ENCODE data around the gene SPART. TPM values are rescaled to one million over a fixed set of nuclear protein-coding genes. Genes with fewer than 3 reads are reported as not detected.
A peak's percentile ranks its signal among the peaks of the same experiment; 100 is the strongest.

The SPART gene
- total and polyA plus RNA-seq, 9 of the 15 experiments (the other 6 are each of a cell fraction or from before 2014, with no cell fraction given): 18.7 to 79.0 (median 41.0) TPM

- TF ChIP-seq, protein P1, sequence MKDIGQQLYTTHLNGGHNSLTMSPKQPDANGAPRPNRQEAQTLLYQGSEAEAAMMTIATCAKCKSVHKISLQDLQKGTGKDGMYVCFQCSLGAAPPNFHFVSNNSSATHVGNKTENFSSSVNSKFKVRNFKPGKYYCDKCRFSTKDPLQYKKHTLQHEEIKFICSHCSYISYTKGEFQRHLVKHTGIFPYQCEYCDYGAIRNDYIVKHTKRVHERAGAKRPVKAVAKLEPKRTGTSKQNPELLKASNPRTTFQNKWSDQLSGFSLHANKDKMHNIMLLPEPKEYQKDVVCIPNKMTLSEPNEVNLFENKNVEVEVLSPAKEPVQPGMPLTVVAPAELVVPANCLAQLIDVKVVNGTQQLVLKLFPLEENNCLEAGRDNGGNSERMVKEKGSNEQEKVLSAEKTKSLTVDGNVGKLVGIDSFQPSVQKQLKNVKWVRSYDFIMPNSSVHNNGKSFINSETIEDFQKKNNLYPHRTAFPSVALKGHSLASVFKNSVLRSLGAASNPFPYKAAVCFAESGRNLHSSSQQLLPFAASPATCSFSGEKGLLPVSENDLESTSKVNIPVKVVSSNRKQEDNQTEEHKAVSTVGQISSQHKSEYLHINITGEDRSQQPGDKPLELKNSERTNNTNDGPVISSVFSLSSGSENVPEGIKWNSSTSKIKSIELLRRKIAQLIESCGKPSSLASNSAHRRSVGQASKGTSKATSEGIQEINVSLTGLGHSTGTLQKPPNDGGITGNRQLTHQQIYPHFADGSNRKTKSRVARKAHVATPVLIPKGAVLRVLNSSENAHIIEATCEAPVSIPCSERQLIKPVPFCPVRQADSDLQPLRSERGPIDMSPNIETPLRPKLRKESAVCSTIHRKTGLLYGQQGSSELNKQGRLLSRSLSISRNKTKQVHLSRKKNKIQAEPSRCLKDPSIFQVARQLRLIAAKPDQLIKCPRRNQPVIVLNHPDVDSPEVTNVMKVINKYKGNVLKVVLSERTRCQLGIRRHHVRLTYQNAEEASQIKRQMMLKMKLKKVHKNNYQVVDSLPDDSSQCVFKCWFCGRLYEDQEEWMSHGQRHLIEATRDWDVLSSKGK (CRISPR knock-in tag; IDR thresholded peaks at IDR 0.05): no peak
- TF ChIP-seq HDAC2 (IDR thresholded peaks at IDR 0.05) (0 out of 2 replicates have a peak, but pooled peaks have one; percentile 34), ZNF695 (CRISPR knock-in tag; IDR thresholded peaks at IDR 0.05) (no peak), GATAD2B (IDR thresholded peaks at IDR 0.05; ENCODE audit: borderline replicate concordance) (peak; percentile 74), TFAP4 (CRISPR knock-in tag; IDR thresholded peaks at IDR 0.05; ENCODE audit: borderline replicate concordance) (peak; percentile 39; the same call in 1 of the 2 replicates), MNT (conservative IDR thresholded peaks at IDR 0.05) (peak; percentile 61 to 70), CREB1 (IDR thresholded peaks at IDR 0.05) (peak; percentile 15; the same call in 1 of the 2 replicates), CREB1 (CRISPR knock-in tag; IDR thresholded peaks at IDR 0.05) (0 out of 2 replicates have a peak, but pooled peaks have one; percentile 31)
These were observed at the start of gene SPART (continued) for GRCh38 chr13:36346222-36347083.

All from K562 (cell line).